HepG2 (cell line): ENCODE results near the gene ERFL. TPM values are rescaled to one million over a fixed set of nuclear protein-coding genes. Genes with fewer than 3 reads are reported as not detected.

Experiments used
- AKNA ChIP-seq: sonication (generic); formaldehyde crosslinking; IDR thresholded peaks from 2 replicates; pipeline ENCODE4 v1.4.0; 2020; ENCODE audit warnings: missing genetic modification reagents, borderline replicate concordance
- ARID4A ChIP-seq: sonication (generic); formaldehyde crosslinking; IDR thresholded peaks from 2 replicates; pipeline ENCODE4 v1.5.0; 2020; ENCODE audit warnings: mild to moderate bottlenecking, missing genetic modification reagents, borderline replicate concordance
- DMTF1 ChIP-seq: sonication (generic); formaldehyde crosslinking; IDR thresholded peaks from 2 replicates; pipeline ENCODE4 v1.4.0; 2020; ENCODE audit warnings: mild to moderate bottlenecking, missing genetic modification reagents
- DPF2 ChIP-seq: sonication (generic); formaldehyde crosslinking; IDR thresholded peaks from 2 replicates; pipeline ENCODE4 v1.4.0; 2020; ENCODE audit warnings: mild to moderate bottlenecking, low read depth, missing genetic modification reagents, borderline replicate concordance
- EP300 ChIP-seq, 3 experiments: sonication (generic) in 1 of 3; formaldehyde crosslinking in 1 of 3; IDR thresholded peaks; 2 replicates each; pipeline versions ENCODE4 v1.5.1 to v1.6.1; 2011 to 2020; ENCODE audit warnings: low read depth in 2 of 3, low read length in 2 of 3, borderline replicate concordance in 1 of 3, improper control_type of control experiment in 1 of 3, mild to moderate bottlenecking in 1 of 3, missing genetic modification reagents in 1 of 3, moderate library complexity in 1 of 3
- IRF2 ChIP-seq: IDR thresholded peaks from 2 replicates; pipeline ENCODE4 v1.6.1; 2018; ENCODE audit warnings: missing genetic modification reagents, missing compliant biosample characterization
- IRF9 ChIP-seq: sonication (generic); formaldehyde crosslinking; IDR thresholded peaks from 2 replicates; pipeline ENCODE4 v1.8.0; 2022; ENCODE audit warnings: missing genetic modification reagents, mild to moderate bottlenecking, borderline replicate concordance
- KAT8 ChIP-seq: IDR thresholded peaks from 2 replicates; pipeline ENCODE4 v1.6.1; 2016; ENCODE audit warnings: missing genetic modification reagents, missing compliant biosample characterization
- KLF12 ChIP-seq: sonication (generic); formaldehyde crosslinking; IDR thresholded peaks from 2 replicates; pipeline ENCODE4 v1.4.0; 2020; ENCODE audit warnings: missing genetic modification reagents, borderline replicate concordance
- SRF ChIP-seq: IDR thresholded peaks from 2 replicates; pipeline ENCODE4 v1.6.1; 2011; ENCODE audit warnings: mild to moderate bottlenecking, low read depth, low read length, moderate library complexity
- XBP1 ChIP-seq: sonication (generic); formaldehyde crosslinking; IDR thresholded peaks from 2 replicates; pipeline ENCODE4 v1.5.0; 2020; ENCODE audit warnings: missing genetic modification reagents
- ZNF44 ChIP-seq: sonication (generic); formaldehyde crosslinking; IDR thresholded peaks from 2 replicates; pipeline ENCODE4 v1.5.1; 2020; ENCODE audit warnings: mild to moderate bottlenecking, missing genetic modification reagents
- ZNF605 ChIP-seq: sonication (generic); formaldehyde crosslinking; IDR thresholded peaks from 2 replicates; pipeline ENCODE4 v1.8.0; 2022; ENCODE audit warnings: mild to moderate bottlenecking, missing genetic modification reagents
- polyA plus RNA-seq, 8 experiments: library from polyadenylated mRNA; depleted of rRNA in 3 of 8; stranded (reverse) in 7 of 8; unstranded in 1 of 8; fragments of >200 nt; fragmentation: Illumina TruSeq in 4 of 8; extraction: Trizol in 4 of 8; gene quantifications; 2 replicates each; pipeline versions ENCODE4 v1.2.1 to v1.2.3, GENCODE V29; 2011 to 2016; ENCODE audit warnings: low read depth in 4 of 8, missing spikeins in 1 of 8, mixed read lengths in 1 of 8; ENCODE audit not compliant: insufficient read depth in 1 of 8
- total RNA-seq, 5 experiments: library from RNA; depleted of rRNA; stranded (reverse); fragments of >200 nt; fragmentation: Illumina TruSeq; extraction: Trizol; gene quantifications; 2 replicates each; pipeline ENCODE4 v1.2.3, GENCODE V29; 2016; ENCODE audit warnings: low read depth in 1 of 5

ERFL gene
- total and polyA plus RNA-seq, 2 of the 13 experiments (the other 11 are each of a cell fraction or from before 2014, with no cell fraction given): not detected

DNA sequence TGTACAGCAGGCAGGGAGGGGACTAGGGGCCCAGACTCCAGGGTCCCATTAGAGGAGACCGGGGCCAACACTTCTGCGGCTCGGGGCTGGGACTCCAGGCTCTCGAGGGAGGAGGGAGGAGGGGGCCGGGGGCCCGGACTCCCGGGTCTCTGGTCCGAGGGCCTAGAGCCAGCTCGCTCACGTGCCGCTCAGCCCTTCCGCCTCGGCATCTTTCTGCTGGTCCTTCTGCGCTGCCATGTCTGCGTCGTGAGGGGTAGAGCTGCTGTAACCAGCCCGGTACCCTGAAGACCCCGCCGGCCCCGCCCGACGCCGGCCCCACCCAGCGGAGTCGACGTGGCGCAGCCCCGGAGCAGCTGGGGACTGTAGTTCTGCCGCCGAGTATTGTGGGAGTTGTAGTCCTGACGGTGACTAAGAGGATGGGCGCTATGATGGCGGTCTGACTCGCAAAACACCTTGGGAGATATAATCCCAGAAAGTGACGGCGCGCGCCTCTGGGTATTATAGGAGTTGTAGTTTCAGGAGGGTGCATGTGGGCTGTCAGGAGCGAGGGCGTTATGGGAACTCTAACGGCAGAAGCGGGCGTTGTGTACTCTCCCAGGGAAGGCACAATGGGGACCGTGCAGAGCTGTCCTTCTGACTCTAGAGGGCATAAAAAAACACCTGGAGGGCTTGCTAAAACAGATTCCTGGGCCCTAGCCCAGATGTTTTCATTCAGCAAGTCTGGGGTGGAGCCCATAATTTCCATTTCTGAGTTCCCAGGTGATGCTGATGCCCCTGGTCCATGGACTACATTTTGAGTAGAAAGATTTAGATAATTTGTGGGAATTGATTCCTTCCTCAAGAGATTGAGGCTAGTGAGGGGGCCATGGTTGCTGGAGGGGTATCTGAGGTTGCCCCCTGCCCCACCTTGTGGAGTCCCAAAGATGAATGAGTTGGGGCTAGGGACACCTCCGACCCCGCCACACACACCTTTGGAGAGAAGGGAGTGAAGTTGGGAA, 31.1 kb upstream of the ERFL start, which contains the start of gene RABAC1 (continued):
- no peak for TF ChIP-seq AKNA (CRISPR knock-in tag)
- TF ChIP-seq ZNF44 (CRISPR knock-in tag): no peak
- no peak; the same call in 1 of the 2 replicates for TF ChIP-seq SRF
- 0 out of 2 replicates have a peak, but pooled peaks have one; percentile 2 for TF ChIP-seq IRF9 (CRISPR knock-in tag)
- TF ChIP-seq IRF2 (CRISPR knock-in tag): peak; percentile 90
- peak; percentile 92 for TF ChIP-seq KLF12
- no peak for TF ChIP-seq DMTF1
- no peak for TF ChIP-seq ZNF605 (CRISPR knock-in tag)
- 0 out of 2 replicates have a peak, but pooled peaks have one; percentile 51 for TF ChIP-seq XBP1 (CRISPR knock-in tag)
- TF ChIP-seq ARID4A (CRISPR knock-in tag): peak; percentile 61; the same call in 1 of the 2 replicates
- 0 out of 4 replicates have a peak, but pooled peaks of 1 of the 2 experiments have one; percentile 36 for TF ChIP-seq EP300 (IDR thresholded peaks at IDR 0.05; ENCODE audit: low read depth in 2 of 2, low read length in 2 of 2)
- TF ChIP-seq EP300 (CRISPR knock-in tag; IDR thresholded peaks at IDR 0.05; ENCODE audit: borderline replicate concordance): no peak
- TF ChIP-seq DPF2: no peak
- peak; percentile 71 for TF ChIP-seq KAT8 (CRISPR knock-in tag)
